ENCODE results near the gene OR2H2. TPM values are rescaled to one million over a fixed set of nuclear protein-coding genes. Genes with fewer than 3 reads are reported as not detected.

OR2H2 gene
- total and polyA plus RNA-seq, 4 donors = not detected

DNA sequence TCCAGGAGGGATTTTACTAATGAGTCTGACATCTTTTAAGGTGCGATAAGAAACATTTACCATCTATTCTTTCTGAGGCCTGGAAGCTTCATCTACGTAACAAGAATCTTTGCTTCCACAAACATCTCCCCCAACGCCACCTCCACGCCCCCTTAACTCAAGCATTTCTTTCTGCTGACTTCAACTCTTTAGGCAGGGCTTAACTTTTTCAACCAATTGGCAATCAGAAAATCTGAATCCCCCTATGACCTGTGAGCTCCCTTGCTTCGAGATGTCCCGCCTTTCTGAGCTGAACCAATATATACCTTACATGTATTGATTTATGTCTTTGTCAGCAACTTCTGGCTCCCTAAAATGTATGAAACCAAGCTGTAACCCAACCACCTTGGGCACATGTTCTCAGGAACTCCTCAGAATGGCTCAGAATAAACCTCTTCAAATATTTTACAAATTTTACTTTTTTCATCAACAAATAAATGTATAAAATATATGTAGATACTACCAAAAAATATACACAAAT is 11.5 kb downstream of the OR2H2 start:
- Histone ChIP-seq H3K27ac (ENCODE audit: low read depth in 1 of 2, low read length in 1 of 2) (no peak overlapping the region), H3K27me3 (ENCODE audit: control insufficient read depth in 3 of 3, insufficient read depth in 3 of 3, low read length in 2 of 3) (no peaks in the 10 kb centered on the region), H3K9ac (ENCODE audit: insufficient read depth in 1 of 2, low read length in 2 of 2) (no peak overlapping the region), H3K9me3 (ENCODE audit: control insufficient read depth in 4 of 4, insufficient read depth in 3 of 4, low read length in 3 of 4) (no peaks in the 10 kb centered on the region), H3K4me1 (ENCODE audit: control insufficient read depth in 5 of 5, insufficient read depth in 5 of 5, low read length in 5 of 5) (peaks cover 0 to 7% (median 0%) of the 10 kb centered on the region in 5 donors), H3K4me3 (no peak overlapping the region), H3K36me3 (ENCODE audit: control insufficient read depth in 4 of 4, insufficient read depth in 4 of 4, low read length in 4 of 4) (no peaks in the 10 kb centered on the region)
- TF ChIP-seq, protein P1, sequence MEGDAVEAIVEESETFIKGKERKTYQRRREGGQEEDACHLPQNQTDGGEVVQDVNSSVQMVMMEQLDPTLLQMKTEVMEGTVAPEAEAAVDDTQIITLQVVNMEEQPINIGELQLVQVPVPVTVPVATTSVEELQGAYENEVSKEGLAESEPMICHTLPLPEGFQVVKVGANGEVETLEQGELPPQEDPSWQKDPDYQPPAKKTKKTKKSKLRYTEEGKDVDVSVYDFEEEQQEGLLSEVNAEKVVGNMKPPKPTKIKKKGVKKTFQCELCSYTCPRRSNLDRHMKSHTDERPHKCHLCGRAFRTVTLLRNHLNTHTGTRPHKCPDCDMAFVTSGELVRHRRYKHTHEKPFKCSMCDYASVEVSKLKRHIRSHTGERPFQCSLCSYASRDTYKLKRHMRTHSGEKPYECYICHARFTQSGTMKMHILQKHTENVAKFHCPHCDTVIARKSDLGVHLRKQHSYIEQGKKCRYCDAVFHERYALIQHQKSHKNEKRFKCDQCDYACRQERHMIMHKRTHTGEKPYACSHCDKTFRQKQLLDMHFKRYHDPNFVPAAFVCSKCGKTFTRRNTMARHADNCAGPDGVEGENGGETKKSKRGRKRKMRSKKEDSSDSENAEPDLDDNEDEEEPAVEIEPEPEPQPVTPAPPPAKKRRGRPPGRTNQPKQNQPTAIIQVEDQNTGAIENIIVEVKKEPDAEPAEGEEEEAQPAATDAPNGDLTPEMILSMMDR (IDR thresholded peaks at IDR 0.05; ENCODE audit: control extremely low read depth, extremely low read depth) = no peak
- ATAC-seq (ENCODE audit: insufficient read depth, low FRiP score) = no peak
- no peak for DNase-seq
- WGBS, 2 donors = 82 to 92% methylated on average over 6 of the region's 6 CpGs

DNA sequence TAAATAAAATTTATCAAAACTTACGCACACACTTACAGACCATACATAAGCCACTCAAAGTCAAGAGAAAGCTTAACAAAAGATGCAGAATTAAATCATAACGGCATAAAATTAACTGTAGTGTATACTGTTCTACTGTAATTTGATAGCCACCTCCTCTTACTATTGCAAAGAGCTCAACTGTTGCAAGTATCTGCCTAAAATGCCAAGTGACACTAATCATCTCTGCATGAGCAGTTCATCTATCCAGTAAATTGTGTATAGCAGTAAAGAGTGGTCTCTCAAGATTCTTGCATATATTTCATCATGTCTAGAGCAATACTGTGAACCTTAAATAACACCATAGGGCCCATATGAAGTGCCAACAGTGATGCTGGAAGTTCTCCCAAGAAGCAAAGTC is 12.3 kb downstream of the OR2H2 start:
- ATAC-seq (ENCODE audit: insufficient read depth, low FRiP score) = no peak
- no peak for DNase-seq
- Histone ChIP-seq H3K9ac (ENCODE audit: insufficient read depth in 1 of 2, low read length in 2 of 2) (no peak overlapping the region), H3K4me3 (no peak overlapping the region), H3K27me3 (ENCODE audit: control insufficient read depth in 3 of 3, insufficient read depth in 3 of 3, low read length in 2 of 3) (no peaks in the 10 kb centered on the region), H3K36me3 (ENCODE audit: control insufficient read depth in 4 of 4, insufficient read depth in 4 of 4, low read length in 4 of 4) (peaks cover 0 to 4% (median 1%) of the 10 kb centered on the region in 4 donors), H3K9me3 (ENCODE audit: control insufficient read depth in 4 of 4, insufficient read depth in 3 of 4, low read length in 3 of 4) (no peaks in the 10 kb centered on the region), H3K4me1 (ENCODE audit: control insufficient read depth in 5 of 5, insufficient read depth in 5 of 5, low read length in 5 of 5) (peaks cover 0 to 7% (median 0%) of the 10 kb centered on the region in 5 donors), H3K27ac (ENCODE audit: low read depth in 1 of 2, low read length in 1 of 2) (no peak overlapping the region)
- TF ChIP-seq, protein P1 (IDR thresholded peaks at IDR 0.05; ENCODE audit: control extremely low read depth, extremely low read depth) = no peak
- WGBS, 2 donors = 76 to 90% methylated on average over 2 of the region's 2 CpGs

DNA sequence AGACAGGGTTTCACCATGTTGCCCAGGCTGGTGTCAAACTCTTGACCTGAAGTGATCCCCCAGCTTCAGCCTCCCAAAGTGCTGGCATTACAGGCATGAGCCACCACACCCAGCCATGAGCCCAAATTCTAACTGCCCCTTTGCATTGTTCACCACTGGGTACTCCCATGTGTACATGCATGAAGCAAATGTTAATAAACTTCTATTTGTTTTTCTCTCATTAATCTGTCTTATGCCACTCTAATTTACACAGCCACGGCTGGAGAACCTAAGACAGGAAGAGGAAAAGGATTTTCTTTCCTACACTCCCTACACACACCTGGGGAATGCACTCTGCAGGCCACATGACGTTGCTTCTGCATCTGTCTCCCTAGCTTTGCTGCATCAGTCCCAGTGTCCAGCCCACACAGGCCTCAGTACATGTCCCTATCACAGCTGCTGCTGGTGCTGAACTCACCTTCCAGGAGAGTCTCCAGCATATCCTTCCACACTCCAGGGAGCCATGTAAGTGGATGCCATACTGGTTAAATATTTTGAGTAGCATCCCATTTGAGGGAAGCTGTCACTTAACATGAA is 13.3 kb downstream of the OR2H2 start:
- WGBS, 2 donors = 42 to 65% methylated on average over 2 of the region's 2 CpGs
- ATAC-seq (ENCODE audit: insufficient read depth, low FRiP score) = no peak
- Histone ChIP-seq H3K4me1 (ENCODE audit: control insufficient read depth in 5 of 5, insufficient read depth in 5 of 5, low read length in 5 of 5) (peaks cover 0 to 5% (median 0%) of the 10 kb centered on the region in 5 donors), H3K27me3 (ENCODE audit: control insufficient read depth in 3 of 3, insufficient read depth in 3 of 3, low read length in 2 of 3) (no peaks in the 10 kb centered on the region), H3K4me3 (no peak overlapping the region), H3K9me3 (ENCODE audit: control insufficient read depth in 4 of 4, insufficient read depth in 3 of 4, low read length in 3 of 4) (no peaks in the 10 kb centered on the region), H3K36me3 (ENCODE audit: control insufficient read depth in 4 of 4, insufficient read depth in 4 of 4, low read length in 4 of 4) (peaks cover 0 to 8% (median 5%) of the 10 kb centered on the region in 4 donors), H3K27ac (ENCODE audit: low read depth in 1 of 2, low read length in 1 of 2) (no peak overlapping the region), H3K9ac (ENCODE audit: insufficient read depth in 1 of 2, low read length in 2 of 2) (no peak overlapping the region)
- TF ChIP-seq, protein P1 (IDR thresholded peaks at IDR 0.05; ENCODE audit: control extremely low read depth, extremely low read depth) = no peak
- DNase-seq = no peak
